HCT116 (cell line): ENCODE measurements around the gene TRIM27. TPM values are rescaled to one million over a fixed set of nuclear protein-coding genes. Genes with fewer than 3 reads are reported as not detected.
A peak's percentile ranks its signal among the peaks of the same experiment; 100 is the strongest.

Experiments used
- ATAC-seq: fragments of 200-7000 bp; cut with Tn5 transposase; 2 replicates; pipeline ENCODE4 v1.9.1; 2020; ENCODE audit warnings: mild to moderate bottlenecking, moderate library complexity
- BruUV-seq: library from RNA; stranded (reverse); fragments of 400-500 nt; replicated peaks from 2 replicates; lab custom pipeline; 2021; lab: Mats Ljungman, UMichigan
- CTCF ChIA-PET: fragments of 300-600 bp; sonication (Branson Sonifier 250); formaldehyde crosslinking; loops from one replicate; lab custom pipeline; 2021; ENCODE audit warnings: antibody characterized with exemption; lab: Charles Lee
- POLR2A ChIA-PET: fragments of 300-600, 350-600 bp; sonication (Branson Sonifier 250); formaldehyde crosslinking; loops from one replicate; lab custom pipeline; 2021; ENCODE audit warnings: antibody characterized with exemption; lab: Charles Lee
- RAD21 ChIA-PET, 2 experiments: fragments of 300-600 bp; sonication (Branson Sonifier 250); formaldehyde crosslinking; loops; one replicate each; lab custom pipeline; 2023; ENCODE audit warnings: low total read pairs in 2 of 2; ENCODE audit not compliant: uncharacterized antibody in 2 of 2, unreplicated experiment in 2 of 2, low non-redundant PET in 1 of 2; lab: Charles Lee
- DNase-seq: peaks from one replicate; pipeline ENCODE4 v3.0.0-alpha.2; 2010; ENCODE audit warnings: low read depth, low spot score
- H2AFZ ChIP-seq: fragments of 200-600 bp; shearing (Covaris generic), sonication (generic); 2 replicates; pipeline ENCODE4 v1.6.1; 2017; ENCODE audit warnings: low read depth, mixed run types, mixed read lengths, antibody characterized with exemption, low read length; ENCODE audit not compliant: poor library complexity, severe bottlenecking
- H3K27ac ChIP-seq: 2 replicates; pipeline ENCODE4 v1.5.1; 2012; ENCODE audit warnings: low read depth, low read length
- H3K27me3 ChIP-seq: fragments of 200-600 bp; sonication (generic); 2 replicates; pipeline ENCODE4 v1.6.1; 2016; ENCODE audit warnings: mixed run types, low read length, mixed read lengths; ENCODE audit not compliant: insufficient read depth
- H3K36me3 ChIP-seq, 2 experiments: fragments of 200-500 bp in 1 of 2; fragments of 200-600 bp in 1 of 2; sonication (Bioruptor generic) in 1 of 2; sonication (generic) in 1 of 2; 2 replicates each; pipeline versions ENCODE4 v1.5.1 to v1.6.1; 2014 to 2016; ENCODE audit warnings: low read length in 2 of 2, inconsistent platforms in 1 of 2, mixed read lengths in 1 of 2, mixed run types in 1 of 2; ENCODE audit not compliant: insufficient read depth in 2 of 2, control insufficient read depth in 1 of 2
- H3K4me1 ChIP-seq, 2 experiments: fragments of 200-600 bp in 1 of 2; sonication (generic) in 1 of 2; 2 replicates each; pipeline versions ENCODE4 v1.5.1 to v1.6.1; 2012 to 2017; ENCODE audit warnings: low read length in 2 of 2, inconsistent platforms in 1 of 2, mild to moderate bottlenecking in 1 of 2, mixed read lengths in 1 of 2, mixed run types in 1 of 2, moderate library complexity in 1 of 2; ENCODE audit not compliant: insufficient read depth in 2 of 2, control insufficient read depth in 1 of 2
- H3K4me2 ChIP-seq: fragments of 200-600 bp; sonication (generic); 2 replicates; pipeline ENCODE4 v1.6.1; 2017; ENCODE audit warnings: mixed run types, low read length, mixed read lengths
- H3K4me3 ChIP-seq, 2 experiments: fragments of 200-600 bp in 1 of 2; sonication (generic) in 1 of 2; replicated peaks in 1 of 2; 2 replicates each; pipeline ENCODE4 v1.5.1; 2011 to 2016; ENCODE audit warnings: low read length in 2 of 2, control low read depth in 1 of 2, low read depth in 1 of 2, mild to moderate bottlenecking in 1 of 2, mixed read lengths in 1 of 2, mixed run types in 1 of 2
- H3K79me2 ChIP-seq: fragments of 200-600 bp; sonication (generic); 2 replicates; pipeline ENCODE4 v1.6.1; 2017; ENCODE audit warnings: mild to moderate bottlenecking, mixed run types, low read length, moderate library complexity, mixed read lengths; ENCODE audit not compliant: insufficient read depth
- H3K9ac ChIP-seq: fragments of 200-600 bp; sonication (generic); 2 replicates; pipeline ENCODE4 v1.6.1; 2016; ENCODE audit warnings: low read length, mixed read lengths
- H3K9me2 ChIP-seq: fragments of 200-600 bp; sonication (generic), shearing (Covaris generic); 2 replicates; pipeline ENCODE4 v1.6.1; 2017; ENCODE audit warnings: mixed run types, mild to moderate bottlenecking, moderate library complexity; ENCODE audit not compliant: insufficient read depth
- H3K9me3 ChIP-seq, 2 experiments: fragments of 200-500 bp in 1 of 2; fragments of 200-600 bp in 1 of 2; sonication (Bioruptor generic) in 1 of 2; sonication (generic) in 1 of 2; 2 replicates each; pipeline ENCODE4 v1.6.1; 2014 to 2017; ENCODE audit warnings: low read length in 2 of 2, mixed read lengths in 2 of 2, inconsistent platforms in 1 of 2, low read depth in 1 of 2, mild to moderate bottlenecking in 1 of 2, mixed run types in 1 of 2, moderate library complexity in 1 of 2; ENCODE audit not compliant: control insufficient read depth in 1 of 2, insufficient read depth in 1 of 2
- H4K20me1 ChIP-seq: fragments of 200-600 bp; sonication (generic), shearing (Covaris generic); 2 replicates; pipeline ENCODE4 v1.6.1; 2017; ENCODE audit warnings: mixed run types, mild to moderate bottlenecking, moderate library complexity; ENCODE audit not compliant: insufficient read depth
- ATF3 ChIP-seq: IDR thresholded peaks from 2 replicates; pipeline ENCODE4 v1.6.1; 2012
- CBX3 ChIP-seq: IDR thresholded peaks from 2 replicates; pipeline ENCODE4 v1.6.1; 2012; ENCODE audit warnings: low read depth
- CEBPB ChIP-seq: IDR thresholded peaks from 2 replicates; pipeline ENCODE4 v1.6.1; 2012; ENCODE audit warnings: low read depth
- CTCF ChIP-seq, 3 experiments: fragments of 200-600 bp in 1 of 3; sonication (generic) in 1 of 3; IDR thresholded peaks in 2 of 3; conservative IDR thresholded peaks in 1 of 3; 2 replicates each; pipeline ENCODE4 v1.5.1; 2012 to 2017; ENCODE audit warnings: low read depth in 2 of 3, low read length in 2 of 3, antibody characterized with exemption in 1 of 3, borderline replicate concordance in 1 of 3, control low read depth in 1 of 3, mild to moderate bottlenecking in 1 of 3, mixed read lengths in 1 of 3, mixed run types in 1 of 3, moderate library complexity in 1 of 3; ENCODE audit not compliant: insufficient read depth in 1 of 3
- ELF1 ChIP-seq: IDR thresholded peaks from 2 replicates; pipeline ENCODE4 v1.6.1; 2012; ENCODE audit warnings: low read depth, borderline replicate concordance
- EZH2 ChIP-seq: fragments of 200-600 bp; sonication (generic); IDR thresholded peaks from 2 replicates; pipeline ENCODE4 v1.6.1; 2017; ENCODE audit warnings: antibody characterized with exemption, mixed run types
- EZH2phosphoT487 ChIP-seq: fragments of 200-600 bp; IDR thresholded peaks from 2 replicates; pipeline ENCODE4 v1.6.1; 2018; ENCODE audit warnings: antibody characterized with exemption, borderline replicate concordance
- FOSL1 ChIP-seq: IDR thresholded peaks from 2 replicates; pipeline ENCODE4 v1.6.1; 2012; ENCODE audit warnings: low read depth
- JUND ChIP-seq: IDR thresholded peaks from 2 replicates; pipeline ENCODE4 v1.6.1; 2012
- MAX ChIP-seq: IDR thresholded peaks from 2 replicates; pipeline ENCODE4 v1.6.1; 2012
- POLR2A ChIP-seq: IDR thresholded peaks from 2 replicates; pipeline ENCODE4 v1.7.0; 2011; ENCODE audit warnings: borderline replicate concordance; ENCODE audit not compliant: insufficient read depth, insufficient read length; ENCODE audit errors: extremely low read depth
- POLR2AphosphoS5 ChIP-seq: IDR thresholded peaks from 2 replicates; pipeline ENCODE4 v1.6.1; 2011; ENCODE audit warnings: mild to moderate bottlenecking, low read depth, low read length, moderate library complexity
- RAD21 ChIP-seq: IDR thresholded peaks from 2 replicates; pipeline ENCODE4 v1.6.1; 2012; ENCODE audit warnings: low read depth, mild to moderate bottlenecking
- REST ChIP-seq: IDR thresholded peaks from 2 replicates; pipeline ENCODE4 v1.6.1; 2012; ENCODE audit warnings: low read depth
- SRF ChIP-seq: IDR thresholded peaks from 2 replicates; pipeline ENCODE4 v1.6.1; 2012; ENCODE audit warnings: low read depth
- YY1 ChIP-seq: IDR thresholded peaks from 2 replicates; pipeline ENCODE4 v1.6.1; 2011; ENCODE audit warnings: low read length, low read depth, moderate library complexity, mild to moderate bottlenecking; ENCODE audit not compliant: insufficient replicate concordance; ENCODE audit errors: extremely low read depth
- ZBTB33 ChIP-seq: IDR thresholded peaks from 2 replicates; pipeline ENCODE4 v1.6.1; 2011; ENCODE audit warnings: mild to moderate bottlenecking, low read length, moderate library complexity; ENCODE audit not compliant: insufficient replicate concordance; ENCODE audit errors: extremely low read depth
- ZNF274 ChIP-seq: fragments of 200-500 bp; sonication (Bioruptor generic); IDR thresholded peaks from 2 replicates; pipeline ENCODE4 v1.6.1; 2014; ENCODE audit warnings: mild to moderate bottlenecking, low read depth, low read length, inconsistent platforms
- intact Hi-C: fragments of 100-400 bp; cut with micrococcal nuclease; formaldehyde crosslinking; loops from 2 replicates; pipeline ENCODE4 v1.10.0; 2022
- total RNA-seq: library from RNA; stranded (reverse); gene quantifications from one replicate; pipeline ENCODE4 v1.2.1, GENCODE V29; 2021; ENCODE audit not compliant: unreplicated experiment

Gene TRIM27
- total RNA-seq, 1 experiment from 2014 or later, result 62.5 TPM

- H3K4me2 ChIP-seq, result peak overlapping the region; percentile 84
- DNase-seq, result peak; percentile 62
- H3K27ac ChIP-seq, result peak overlapping the region; percentile 98
- no peaks in the 10 kb centered on the region for H3K9me3 ChIP-seq
- H3K4me1 ChIP-seq, result peaks cover 14 to 27% of the 10 kb centered on the region in 2 experiments
- POLR2A ChIA-PET, result interaction anchor here (1.2 to 3.5 kb wide), 4 partner anchors 17 to 84 kb away, joined by 3 to 18 read pairs (median 8); no protein-coding TSS in a partner anchor
- CTCF ChIA-PET, result interaction anchor here (0.5 to 3.1 kb wide), 3 partner anchors 9 to 132 kb away, joined by 3 to 9 read pairs (median 3); no protein-coding TSS in a partner anchor
- no peaks in the 10 kb centered on the region for H3K9me2 ChIP-seq
- no peaks in the 10 kb centered on the region for H3K27me3 ChIP-seq
- intact Hi-C loops, result loop anchor here (5.0 kb wide), 1 partner anchor 1045 kb away; no protein-coding TSS in a partner anchor
- RAD21 ChIA-PET, result no interaction called here
- peak overlapping the region; percentile 98 for H3K9ac ChIP-seq
- peak; percentile 39 for ATAC-seq
- no peaks in the 10 kb centered on the region for H4K20me1 ChIP-seq
- H3K4me3 ChIP-seq, result peak overlapping the region; percentile 95 to 99
- no peak overlapping the region for H2AFZ ChIP-seq
- TSS peak; percentile 43 for BruUV-seq
- peaks cover 63% of the 10 kb centered on the region for H3K79me2 ChIP-seq
- peaks cover 27 to 44% of the 10 kb centered on the region in 2 experiments for H3K36me3 ChIP-seq
- TF ChIP-seq EZH2, result no peak
- TF ChIP-seq JUND, result peak; percentile 66
- peak; percentile 62 for TF ChIP-seq FOSL1
- no peak for TF ChIP-seq SRF
- no peak for TF ChIP-seq RAD21
- TF ChIP-seq CBX3, result no peak; the same call in 1 of the 2 replicates
- no peak for TF ChIP-seq MAX
- no peak for TF ChIP-seq YY1
- TF ChIP-seq POLR2A, result no peak
- TF ChIP-seq ELF1, result no peak
- peak; percentile 35; the same call in 1 of the 2 replicates for TF ChIP-seq POLR2AphosphoS5
- TF ChIP-seq EZH2phosphoT487, result no peak
- no peak for TF ChIP-seq REST
- no peak for TF ChIP-seq ATF3
- no peak for TF ChIP-seq CTCF (IDR thresholded peaks at IDR 0.05 in 2 of 3, conservative IDR thresholded peaks at IDR 0.05 in 1 of 3; ENCODE audit: borderline replicate concordance in 1 of 3, insufficient read depth in 1 of 3, low read depth in 2 of 3, low read length in 2 of 3)
- TF ChIP-seq ZNF274, result no peak
- no peak for TF ChIP-seq ZBTB33
- peak; percentile 46; the same call in 1 of the 2 replicates for TF ChIP-seq CEBPB
Observed at GRCh38 chr6:28922004-28922820, 1.6 kb downstream of the TRIM27 start.
